ENCODE data around the gene EXO5. TPM values are rescaled to one million over a fixed set of nuclear protein-coding genes. Genes with fewer than 3 reads are reported as not detected.
A peak's percentile ranks its signal among the peaks of the same experiment; 100 is the strongest.

Gene EXO5
- total RNA-seq, 1 experiment from 2014 or later: 13.4 TPM

- Histone ChIP-seq H3K27ac (ENCODE audit: insufficient read length, low read depth, low read length) (no peak overlapping the region), H3K4me2 (ENCODE audit: insufficient read depth, insufficient read length, low read length) (peak overlapping the region; percentile 86)
Measured at GRCh38 chr1:40478276-40478675, 30.3 kb upstream of the EXO5 start.

More at GRCh38 chr1:40478276-40478675, 30.3 kb upstream of the EXO5 start:
- Histone ChIP-seq H4K91ac (ENCODE audit: insufficient read length, low read depth, low read length) (no peak overlapping the region), H2AFZ (ENCODE audit: low read length) (no peak overlapping the region), H3K18ac (ENCODE audit: insufficient read length, low read depth, low read length) (no peak overlapping the region), H3K23me2 (ENCODE audit: insufficient read length, low read depth, low read length, poor library complexity, severe bottlenecking) (peaks cover 4% of the 10 kb centered on the region), H4K8ac (replicated peaks; ENCODE audit: insufficient read length, low read depth, low read length) (no peak overlapping the region), H3K4ac (ENCODE audit: low read depth, low read length) (no peak overlapping the region), H3K9ac (ENCODE audit: extremely low read depth, insufficient read length, low read length) (no peak overlapping the region), H3K56ac (ENCODE audit: insufficient read length, low read depth, low read length) (no peak overlapping the region), H2BK5ac (ENCODE audit: insufficient read length, low read length) (no peak overlapping the region), H4K20me1 (ENCODE audit: control insufficient read depth, insufficient read depth, insufficient read length) (no peaks in the 10 kb centered on the region), H3T11ph (ENCODE audit: low read length) (no peak overlapping the region), H3K9me3 (ENCODE audit: control insufficient read depth, low read depth, low read length) (peaks cover under 1% of the 10 kb centered on the region), H3K27me3 (ENCODE audit: insufficient read depth, low read length) (no peaks in the 10 kb centered on the region), H2BK12ac (ENCODE audit: insufficient read length, low read depth, low read length) (no peak overlapping the region), H3K79me2 (ENCODE audit: insufficient read depth, low read length) (no peaks in the 10 kb centered on the region), H4K5ac (ENCODE audit: insufficient read length, low read depth, low read length) (no peak overlapping the region), H2BK15ac (ENCODE audit: low read depth, low read length) (no peak overlapping the region), H3K14ac (ENCODE audit: insufficient read depth, low read length) (no peak overlapping the region), H2AK5ac (ENCODE audit: insufficient read length, low read length) (no peak overlapping the region), H2BK120ac (ENCODE audit: low read depth, low read length, poor library complexity, severe bottlenecking) (no peak overlapping the region), H3K4me1 (ENCODE audit: insufficient read depth, low read length) (no peaks in the 10 kb centered on the region), H3K79me1 (ENCODE audit: insufficient read depth, low read depth, low read length, poor library complexity, severe bottlenecking) (no peaks in the 10 kb centered on the region), H2BK20ac (ENCODE audit: low read depth, low read length, poor library complexity, severe bottlenecking) (no peak overlapping the region), H3K23ac (ENCODE audit: insufficient read length, low read depth, low read length) (no peak overlapping the region)
- TF ChIP-seq, protein P1, sequence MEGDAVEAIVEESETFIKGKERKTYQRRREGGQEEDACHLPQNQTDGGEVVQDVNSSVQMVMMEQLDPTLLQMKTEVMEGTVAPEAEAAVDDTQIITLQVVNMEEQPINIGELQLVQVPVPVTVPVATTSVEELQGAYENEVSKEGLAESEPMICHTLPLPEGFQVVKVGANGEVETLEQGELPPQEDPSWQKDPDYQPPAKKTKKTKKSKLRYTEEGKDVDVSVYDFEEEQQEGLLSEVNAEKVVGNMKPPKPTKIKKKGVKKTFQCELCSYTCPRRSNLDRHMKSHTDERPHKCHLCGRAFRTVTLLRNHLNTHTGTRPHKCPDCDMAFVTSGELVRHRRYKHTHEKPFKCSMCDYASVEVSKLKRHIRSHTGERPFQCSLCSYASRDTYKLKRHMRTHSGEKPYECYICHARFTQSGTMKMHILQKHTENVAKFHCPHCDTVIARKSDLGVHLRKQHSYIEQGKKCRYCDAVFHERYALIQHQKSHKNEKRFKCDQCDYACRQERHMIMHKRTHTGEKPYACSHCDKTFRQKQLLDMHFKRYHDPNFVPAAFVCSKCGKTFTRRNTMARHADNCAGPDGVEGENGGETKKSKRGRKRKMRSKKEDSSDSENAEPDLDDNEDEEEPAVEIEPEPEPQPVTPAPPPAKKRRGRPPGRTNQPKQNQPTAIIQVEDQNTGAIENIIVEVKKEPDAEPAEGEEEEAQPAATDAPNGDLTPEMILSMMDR (conservative IDR thresholded peaks at IDR 0.05): no peak
- no peaks in the 10 kb centered on the region for H3K27me3 Mint-ChIP-seq (ENCODE audit: low read depth)
- no peak for DNase-seq
- WGBS (ENCODE audit: extremely low coverage, insufficient read length, low lambda C conversion rate): no CpG with 5 or more reads among the region's 2 CpGs
- no peak overlapping the region for H3K27ac Mint-ChIP-seq
- peaks cover 10 to 11% of the 10 kb centered on the region in 2 experiments for H3K4me1 Mint-ChIP-seq
- peaks cover 13 to 24% of the 10 kb centered on the region in 2 experiments for H3K9me3 Mint-ChIP-seq
- peak overlapping the region; percentile 81 to 87 for H3K4me3 Mint-ChIP-seq
- H3K36me3 Mint-ChIP-seq (ENCODE audit: insufficient read depth in 1 of 3, low read depth in 3 of 3): peaks cover 21 to 26% (median 21%) of the 10 kb centered on the region in 3 experiments
